PC-3 (cell line): ENCODE measurements around the gene AATF. TPM values are rescaled to one million over a fixed set of nuclear protein-coding genes. Genes with fewer than 3 reads are reported as not detected.

Source experiments
- ATAC-seq: fragments of 200-7000 bp; cut with Tn5 transposase; 2 replicates; pipeline ENCODE4 v1.9.1; 2020; ENCODE audit warnings: mild to moderate bottlenecking, moderate library complexity
- BruUV-seq: library from RNA; stranded (reverse); fragments of 400-500 nt; replicated peaks from 2 replicates; lab custom pipeline; 2021; lab: Mats Ljungman, UMichigan
- CTCF ChIA-PET: fragments of 300-600 bp; sonication (Branson Sonifier 250); formaldehyde crosslinking; loops from one replicate; lab custom pipeline; 2022; ENCODE audit warnings: antibody characterized with exemption; lab: Charles Lee
- POLR2A ChIA-PET: fragments of 300-600 bp; sonication (Branson Sonifier 250); formaldehyde crosslinking; loops from one replicate; lab custom pipeline; 2022; ENCODE audit warnings: antibody characterized with exemption; ENCODE audit not compliant: unreplicated experiment; lab: Charles Lee
- DNase-seq: peaks from one replicate; pipeline ENCODE4 v3.0.0-alpha.2; 2015
- H2AFZ ChIP-seq: fragments of 300-600 bp; sonication (generic); 2 replicates; pipeline ENCODE4 v1.6.0; 2016; ENCODE audit warnings: antibody characterized with exemption, low read length
- H3F3A ChIP-seq: fragments of 300-600 bp; sonication (generic); one replicate; pipeline ENCODE4 v1.6.0; 2017; ENCODE audit warnings: antibody characterized with exemption, low read length, control low read depth, mild to moderate bottlenecking; ENCODE audit not compliant: unreplicated experiment
- H3K27ac ChIP-seq: fragments of 300-600 bp; sonication (generic); 2 replicates; pipeline ENCODE4 v1.5.1; 2016; ENCODE audit warnings: mild to moderate bottlenecking, low read length
- H3K27me3 ChIP-seq: fragments of 300-600 bp; sonication (generic); 2 replicates; pipeline ENCODE4 v1.6.1; 2016; ENCODE audit warnings: low read length, mixed read lengths
- H3K36me3 ChIP-seq: fragments of 300-600 bp; sonication (generic); 2 replicates; pipeline ENCODE4 v1.6.1; 2016; ENCODE audit warnings: low read depth, mixed run types, low read length, mixed read lengths
- H3K4me1 ChIP-seq: fragments of 300-600 bp; sonication (generic); 2 replicates; pipeline ENCODE4 v1.5.1; 2016; ENCODE audit warnings: low read length; ENCODE audit not compliant: insufficient read depth
- H3K4me2 ChIP-seq: fragments of 300-600 bp; sonication (generic); 2 replicates; pipeline ENCODE4 v1.6.0; 2016; ENCODE audit warnings: low read length
- H3K4me3 ChIP-seq: fragments of 300-600 bp; sonication (generic); 2 replicates; pipeline ENCODE4 v1.5.1; 2016; ENCODE audit warnings: mild to moderate bottlenecking, low read length, mixed read lengths
- H3K79me2 ChIP-seq: fragments of 300-600 bp; sonication (generic); 2 replicates; pipeline ENCODE4 v1.6.1; 2017; ENCODE audit warnings: low read length, mixed read lengths
- H3K9ac ChIP-seq: fragments of 300-600 bp; sonication (generic); 2 replicates; pipeline ENCODE4 v1.6.0; 2016; ENCODE audit warnings: mild to moderate bottlenecking, low read length
- H3K9me2 ChIP-seq: fragments of 300-600 bp; sonication (generic); replicated peaks from 2 replicates; pipeline ENCODE4 v1.6.1; 2016; ENCODE audit warnings: mixed run types, low read length, mixed read lengths
- H3K9me3 ChIP-seq: fragments of 300-600 bp; sonication (generic); 2 replicates; pipeline ENCODE4 v1.6.1; 2016; ENCODE audit warnings: low read length, mixed read lengths
- H4K20me1 ChIP-seq: fragments of 300-600 bp; sonication (generic); 2 replicates; pipeline ENCODE4 v1.6.1; 2016; ENCODE audit warnings: low read length, mixed read lengths
- EZH2 ChIP-seq: fragments of 300-600 bp; sonication (generic); IDR thresholded peaks from one replicate; pipeline ENCODE4 v1.6.1; 2017; ENCODE audit warnings: antibody characterized with exemption, mild to moderate bottlenecking, low read length; ENCODE audit not compliant: unreplicated experiment
- EZH2phosphoT487 ChIP-seq: fragments of 300-600 bp; sonication (generic); IDR thresholded peaks from 2 replicates; pipeline ENCODE4 v1.6.1; 2018; ENCODE audit warnings: mild to moderate bottlenecking, antibody characterized with exemption, low read length, borderline replicate concordance
- intact Hi-C: fragments of 100-400 bp; cut with micrococcal nuclease; formaldehyde crosslinking; loops from 2 replicates; pipeline ENCODE4 v1.9.0; 2023
- total RNA-seq: library from RNA; depleted of rRNA; stranded (reverse); fragments of >200 nt; gene quantifications from 2 replicates; pipeline ENCODE4 v1.2.3, GENCODE V29; 2014
- TF ChIP-seq, protein P1 (sequence below): fragments of 300-600 bp; sonication (generic); conservative IDR thresholded peaks from 2 replicates; pipeline ENCODE4 v1.5.1; 2017; ENCODE audit warnings: antibody characterized with exemption, low read depth, mild to moderate bottlenecking, low read length

AATF gene
- total RNA-seq, 1 experiment from 2014 or later, result 25.5 TPM

DNA sequence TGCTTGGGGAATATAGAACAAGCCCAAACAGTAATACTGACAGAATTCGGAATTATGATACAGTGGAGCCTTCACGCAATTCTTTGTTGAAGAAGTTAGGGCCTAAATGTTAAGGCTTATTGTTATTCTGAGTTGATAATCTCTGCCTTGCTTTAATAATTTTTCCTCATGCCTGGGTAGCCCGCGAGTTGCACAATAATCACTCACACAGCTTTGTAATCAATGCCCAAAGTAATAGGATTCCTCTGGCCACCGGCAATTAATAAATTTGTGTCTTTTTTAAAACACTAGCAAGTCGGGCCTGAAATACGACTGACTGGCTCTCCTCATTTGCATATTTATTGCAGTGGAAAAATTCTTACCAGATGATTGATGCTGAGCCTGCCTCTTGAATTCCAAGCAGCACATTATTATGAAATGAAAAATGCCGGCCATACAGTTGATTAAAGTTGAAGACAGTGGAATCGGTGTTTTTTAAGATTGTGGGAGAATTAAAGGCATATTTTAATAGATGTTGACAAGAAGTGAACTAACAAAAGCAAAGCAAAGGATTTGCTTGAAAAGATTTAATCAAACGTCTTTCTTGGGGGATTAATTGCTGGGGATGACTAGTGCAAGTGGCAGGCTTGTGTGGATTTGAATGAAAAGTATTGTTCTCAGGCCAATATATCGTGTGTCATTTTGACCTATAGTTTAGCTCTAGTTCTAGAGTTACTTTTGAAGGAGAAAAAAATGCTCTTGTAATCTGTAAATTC lies 30.2 kb downstream of the AATF start:
- Histone ChIP-seq H2AFZ (no peak overlapping the region), H3K4me2 (no peak overlapping the region), H3K36me3 (no peaks in the 10 kb centered on the region), H3K27ac (no peak overlapping the region), H4K20me1 (no peaks in the 10 kb centered on the region), H3K9ac (no peak overlapping the region), H3K9me3 (no peaks in the 10 kb centered on the region), H3K4me3 (no peak overlapping the region), H3K9me2 (no peaks in the 10 kb centered on the region), H3F3A (no peaks in the 10 kb centered on the region), H3K79me2 (no peaks in the 10 kb centered on the region), H3K27me3 (peaks cover 8% of the 10 kb centered on the region; the same call in 1 of the 2 replicates), H3K4me1 (peaks cover 11% of the 10 kb centered on the region; the same call in 1 of the 2 replicates)
- POLR2A ChIA-PET, result no interaction called here
- ATAC-seq (no peak), DNase-seq (no peak)
- BruUV-seq, result no TSS peak
- intact Hi-C loops, result loop anchor here (5.0 kb wide), 1 partner anchor 68 kb away; no protein-coding TSS in a partner anchor
- CTCF ChIA-PET, result no interaction called here
- TF ChIP-seq, protein P1, sequence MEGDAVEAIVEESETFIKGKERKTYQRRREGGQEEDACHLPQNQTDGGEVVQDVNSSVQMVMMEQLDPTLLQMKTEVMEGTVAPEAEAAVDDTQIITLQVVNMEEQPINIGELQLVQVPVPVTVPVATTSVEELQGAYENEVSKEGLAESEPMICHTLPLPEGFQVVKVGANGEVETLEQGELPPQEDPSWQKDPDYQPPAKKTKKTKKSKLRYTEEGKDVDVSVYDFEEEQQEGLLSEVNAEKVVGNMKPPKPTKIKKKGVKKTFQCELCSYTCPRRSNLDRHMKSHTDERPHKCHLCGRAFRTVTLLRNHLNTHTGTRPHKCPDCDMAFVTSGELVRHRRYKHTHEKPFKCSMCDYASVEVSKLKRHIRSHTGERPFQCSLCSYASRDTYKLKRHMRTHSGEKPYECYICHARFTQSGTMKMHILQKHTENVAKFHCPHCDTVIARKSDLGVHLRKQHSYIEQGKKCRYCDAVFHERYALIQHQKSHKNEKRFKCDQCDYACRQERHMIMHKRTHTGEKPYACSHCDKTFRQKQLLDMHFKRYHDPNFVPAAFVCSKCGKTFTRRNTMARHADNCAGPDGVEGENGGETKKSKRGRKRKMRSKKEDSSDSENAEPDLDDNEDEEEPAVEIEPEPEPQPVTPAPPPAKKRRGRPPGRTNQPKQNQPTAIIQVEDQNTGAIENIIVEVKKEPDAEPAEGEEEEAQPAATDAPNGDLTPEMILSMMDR, result no peak
- TF ChIP-seq EZH2, result no peak
- TF ChIP-seq EZH2phosphoT487, result no peak

DNA sequence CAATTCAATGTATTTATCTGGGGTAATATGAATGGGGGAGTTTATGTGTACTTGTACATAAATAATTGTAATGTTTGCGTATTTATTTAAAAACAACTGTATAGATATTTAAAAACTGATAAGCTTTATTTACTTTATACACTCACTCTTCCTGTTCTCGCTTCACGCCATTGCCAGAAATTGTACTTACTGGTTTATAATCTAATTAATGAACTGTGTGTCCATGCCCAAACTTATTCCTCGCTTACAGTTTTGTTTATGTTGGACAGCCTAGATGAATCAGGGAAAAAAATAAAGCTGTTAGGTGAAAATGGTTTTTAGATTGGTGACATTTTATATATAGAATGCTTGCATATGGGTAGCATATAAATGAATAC lies 30.8 kb downstream of the AATF start:
- BruUV-seq, result no TSS peak
- DNase-seq, result no peak
- H4K20me1 ChIP-seq, result no peaks in the 10 kb centered on the region
- H3K4me2 ChIP-seq, result no peak overlapping the region
- H3F3A ChIP-seq, result no peaks in the 10 kb centered on the region
- H3K27ac ChIP-seq, result no peak overlapping the region
- no peaks in the 10 kb centered on the region for H3K9me2 ChIP-seq
- ChIA-PET CTCF (no interaction called here), POLR2A (no interaction called here)
- ATAC-seq, result no peak
- no peaks in the 10 kb centered on the region for H3K36me3 ChIP-seq
- TF ChIP-seq EZH2phosphoT487 (no peak), EZH2 (no peak)
- TF ChIP-seq, protein P1, result no peak
- no peak overlapping the region for H3K4me3 ChIP-seq
- H2AFZ ChIP-seq, result no peak overlapping the region
- intact Hi-C loops, result loop anchor here (5.0 kb wide), 1 partner anchor 68 kb away; no protein-coding TSS in a partner anchor
- H3K4me1 ChIP-seq, result peaks cover 11% of the 10 kb centered on the region; the same call in 1 of the 2 replicates
- peaks cover 8% of the 10 kb centered on the region; the same call in 1 of the 2 replicates for H3K27me3 ChIP-seq
- H3K9me3 ChIP-seq, result no peaks in the 10 kb centered on the region
- no peaks in the 10 kb centered on the region for H3K79me2 ChIP-seq
- no peak overlapping the region for H3K9ac ChIP-seq

DNA sequence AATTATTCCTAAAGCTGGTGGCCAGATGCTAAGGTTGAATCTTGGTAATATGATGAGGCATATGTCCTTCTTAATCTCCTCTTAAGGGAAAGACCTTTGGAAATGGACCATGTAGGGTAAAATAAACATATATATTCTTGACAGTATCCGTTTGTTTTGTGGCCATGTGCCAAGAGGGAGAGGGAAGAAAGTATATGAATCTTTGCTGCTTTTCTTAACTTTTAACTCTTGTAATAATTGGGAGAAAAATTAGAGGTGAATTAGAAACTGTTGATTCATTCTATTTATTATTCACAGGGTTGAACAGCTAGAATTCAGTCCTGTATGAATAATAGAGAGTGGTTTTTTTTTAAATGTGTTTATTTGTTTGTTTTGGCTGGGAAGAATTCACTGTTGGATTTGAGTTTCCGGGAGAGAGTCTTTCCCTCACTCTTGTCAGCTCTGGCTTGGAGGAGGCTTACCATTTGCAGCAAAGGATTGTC lies 31.6 kb downstream of the AATF start:
- H3K9me3 ChIP-seq, result no peaks in the 10 kb centered on the region
- H4K20me1 ChIP-seq, result no peaks in the 10 kb centered on the region
- H3F3A ChIP-seq, result no peaks in the 10 kb centered on the region
- ATAC-seq, result no peak; the same call in 1 of the 2 replicates
- ChIA-PET CTCF (no interaction called here), POLR2A (no interaction called here)
- DNase-seq, result peak; percentile 5
- H3K4me3 ChIP-seq, result no peak overlapping the region
- TF ChIP-seq EZH2phosphoT487 (no peak), EZH2 (no peak)
- TF ChIP-seq, protein P1, result no peak
- H3K9me2 ChIP-seq, result no peaks in the 10 kb centered on the region
- H3K4me1 ChIP-seq, result peaks cover 11% of the 10 kb centered on the region; the same call in 1 of the 2 replicates
- no peaks in the 10 kb centered on the region for H3K79me2 ChIP-seq
- H3K36me3 ChIP-seq, result no peaks in the 10 kb centered on the region
- no peak overlapping the region for H3K27ac ChIP-seq
- H2AFZ ChIP-seq, result no peak overlapping the region
- intact Hi-C loops, result no loop called here
- H3K9ac ChIP-seq, result no peak overlapping the region
- no peak overlapping the region for H3K4me2 ChIP-seq
- no TSS peak for BruUV-seq
- H3K27me3 ChIP-seq, result peaks cover 8% of the 10 kb centered on the region; the same call in 1 of the 2 replicates
